Left ventricle myocardium inferior (tissue), 1 donor: ENCODE measurements around the gene SPAG6. TPM values are rescaled to one million over a fixed set of nuclear protein-coding genes. Genes with fewer than 3 reads are reported as not detected.

ENCODE experiments used
- DNase-seq: peaks from one replicate; pipeline ENCODE4 v3.0.0-alpha.2; 2020
- H3K27ac ChIP-seq: fragments of 200-600 bp; replicated peaks from 2 replicates; pipeline ENCODE4 v1.8.0; 2021
- H3K27me3 ChIP-seq: fragments of 200-600 bp; 2 replicates; pipeline ENCODE4 v1.8.0; 2021; ENCODE audit warnings: low read depth
- H3K36me3 ChIP-seq: fragments of 200-600 bp; 2 replicates; pipeline ENCODE4 v1.8.0; 2021
- H3K4me1 ChIP-seq: fragments of 200-600 bp; 2 replicates; pipeline ENCODE4 v1.8.0; 2021
- H3K4me3 ChIP-seq: fragments of 200-600 bp; 2 replicates; pipeline ENCODE4 v1.8.0; 2021; ENCODE audit warnings: mild to moderate bottlenecking, moderate library complexity
- H3K9me3 ChIP-seq: fragments of 200-600 bp; replicated peaks from 2 replicates; pipeline ENCODE4 v1.8.0; 2021
- CTCF ChIP-seq: fragments of 200-600 bp; IDR thresholded peaks from 2 replicates; pipeline ENCODE4 v1.8.0; 2021; ENCODE audit warnings: antibody characterized with exemption, mild to moderate bottlenecking, borderline replicate concordance
- intact Hi-C: fragments of 100-400 bp; cut with micrococcal nuclease; formaldehyde crosslinking; loops from one replicate; pipeline ENCODE4 v1.11.0; 2022
- total RNA-seq: library from RNA; stranded (reverse); fragmentation: NEBNext Ultra II Directional; extraction: Animal tissue kit (Norgen Biotek cat#: 25700); gene quantifications from one replicate; pipeline ENCODE4 v1.2.1, GENCODE V29; 2021
- donor health status: DM: no; HTN: yes; CAD: no; lungs with severe emphysema.

The SPAG6 gene
- total RNA-seq, 1 donor from 2014 or later = not detected

- Histone ChIP-seq H3K4me1 (no peaks in the 10 kb centered on the region), H3K27ac (no peak overlapping the region), H3K36me3 (no peaks in the 10 kb centered on the region), H3K27me3 (peaks cover 10% of the 10 kb centered on the region), H3K9me3 (no peaks in the 10 kb centered on the region), H3K4me3 (no peak overlapping the region)
- DNase-seq = no peak
- no peak for TF ChIP-seq CTCF
- intact Hi-C loops = no loop called here
Measured at GRCh38 chr10:22461891-22462290, 116.6 kb downstream of the SPAG6 start.

GRCh38 chr10:22463255-22463654 lies 118.0 kb downstream of the SPAG6 start:
- no peaks in the 10 kb centered on the region for H3K36me3 ChIP-seq
- H3K4me3 ChIP-seq = no peak overlapping the region
- no peaks in the 10 kb centered on the region for H3K4me1 ChIP-seq
- no peaks in the 10 kb centered on the region for H3K9me3 ChIP-seq
- peaks cover 10% of the 10 kb centered on the region for H3K27me3 ChIP-seq
- no peak overlapping the region for H3K27ac ChIP-seq
- intact Hi-C loops = no loop called here
- no peak for TF ChIP-seq CTCF
- DNase-seq = no peak

GRCh38 chr10:22464966-22465629 lies 119.8 kb downstream of the SPAG6 start:
- Histone ChIP-seq H3K9me3 (no peaks in the 10 kb centered on the region), H3K27me3 (peaks cover 11% of the 10 kb centered on the region), H3K27ac (no peak overlapping the region), H3K4me1 (no peaks in the 10 kb centered on the region), H3K36me3 (no peaks in the 10 kb centered on the region), H3K4me3 (no peak overlapping the region)
- intact Hi-C loops = no loop called here
- no peak for DNase-seq
- TF ChIP-seq CTCF = no peak

GRCh38 chr10:22466763-22467334 lies 121.6 kb downstream of the SPAG6 start:
- intact Hi-C loops = no loop called here
- Histone ChIP-seq H3K4me3 (no peak overlapping the region), H3K36me3 (no peaks in the 10 kb centered on the region), H3K9me3 (no peaks in the 10 kb centered on the region), H3K27me3 (peaks cover 24% of the 10 kb centered on the region), H3K27ac (no peak overlapping the region), H3K4me1 (no peaks in the 10 kb centered on the region)
- no peak for TF ChIP-seq CTCF
- DNase-seq = no peak

Other genes with a start within 250 kb of the SPAG6 start
- not detected for gene EBLN1, start 127.5 kb upstream of the SPAG6 start, total RNA-seq
- 89.7 TPM for gene COMMD3, start 29.1 kb upstream of the SPAG6 start, total RNA-seq
- 33.3 TPM for gene BMI1, start 24.4 kb upstream of the SPAG6 start, total RNA-seq